ENCODE measurements around the gene SLC15A4.

SLC15A4 gene

DNA sequence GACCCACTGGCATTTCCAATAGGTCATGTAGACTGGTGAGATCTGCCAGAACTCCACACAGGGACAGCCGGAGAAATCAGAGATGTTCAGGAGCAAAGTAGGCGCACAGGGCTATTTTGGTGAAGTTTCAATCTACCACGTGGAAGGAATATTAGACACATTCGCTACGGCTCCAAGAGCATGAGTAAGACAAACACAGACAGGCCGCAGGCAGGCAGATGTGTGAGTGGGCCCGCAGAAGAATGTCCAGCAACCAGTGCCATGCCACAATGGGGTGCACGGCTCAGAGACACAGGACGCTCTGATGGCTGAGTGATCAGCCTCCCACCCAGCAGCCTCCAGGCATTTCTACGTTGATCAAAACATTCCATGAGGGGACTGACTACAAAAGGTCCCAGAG lies 10.4 kb downstream of the SLC15A4 start:
- Histone ChIP-seq H3K27ac (no peak overlapping the region), H3K4me3 (IDR thresholded peaks at IDR 0.05; ENCODE audit: insufficient read depth, low read depth, low read length) (no peak overlapping the region), H3K27me3 (ENCODE audit: insufficient read depth, low read depth) (no peaks in the 10 kb centered on the region), H2AFZ (ENCODE audit: low read depth) (no peak overlapping the region), H3K9ac (no peak overlapping the region), H3K79me2 (ENCODE audit: insufficient read depth, low read depth) (peaks cover 60% of the 10 kb centered on the region; the same call in 1 of the 2 replicates), H3K4me1 (ENCODE audit: low read depth, poor library complexity, severe bottlenecking) (peaks cover 29% of the 10 kb centered on the region), H3K4me2 (no peak overlapping the region), H4K20me1 (ENCODE audit: insufficient read depth) (no peaks in the 10 kb centered on the region), H3K36me3 (ENCODE audit: insufficient read depth) (no peaks in the 10 kb centered on the region)
- TF ChIP-seq, protein P1, sequence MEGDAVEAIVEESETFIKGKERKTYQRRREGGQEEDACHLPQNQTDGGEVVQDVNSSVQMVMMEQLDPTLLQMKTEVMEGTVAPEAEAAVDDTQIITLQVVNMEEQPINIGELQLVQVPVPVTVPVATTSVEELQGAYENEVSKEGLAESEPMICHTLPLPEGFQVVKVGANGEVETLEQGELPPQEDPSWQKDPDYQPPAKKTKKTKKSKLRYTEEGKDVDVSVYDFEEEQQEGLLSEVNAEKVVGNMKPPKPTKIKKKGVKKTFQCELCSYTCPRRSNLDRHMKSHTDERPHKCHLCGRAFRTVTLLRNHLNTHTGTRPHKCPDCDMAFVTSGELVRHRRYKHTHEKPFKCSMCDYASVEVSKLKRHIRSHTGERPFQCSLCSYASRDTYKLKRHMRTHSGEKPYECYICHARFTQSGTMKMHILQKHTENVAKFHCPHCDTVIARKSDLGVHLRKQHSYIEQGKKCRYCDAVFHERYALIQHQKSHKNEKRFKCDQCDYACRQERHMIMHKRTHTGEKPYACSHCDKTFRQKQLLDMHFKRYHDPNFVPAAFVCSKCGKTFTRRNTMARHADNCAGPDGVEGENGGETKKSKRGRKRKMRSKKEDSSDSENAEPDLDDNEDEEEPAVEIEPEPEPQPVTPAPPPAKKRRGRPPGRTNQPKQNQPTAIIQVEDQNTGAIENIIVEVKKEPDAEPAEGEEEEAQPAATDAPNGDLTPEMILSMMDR (conservative IDR thresholded peaks at IDR 0.05; ENCODE audit: low read depth, low read length) = no peak

DNA sequence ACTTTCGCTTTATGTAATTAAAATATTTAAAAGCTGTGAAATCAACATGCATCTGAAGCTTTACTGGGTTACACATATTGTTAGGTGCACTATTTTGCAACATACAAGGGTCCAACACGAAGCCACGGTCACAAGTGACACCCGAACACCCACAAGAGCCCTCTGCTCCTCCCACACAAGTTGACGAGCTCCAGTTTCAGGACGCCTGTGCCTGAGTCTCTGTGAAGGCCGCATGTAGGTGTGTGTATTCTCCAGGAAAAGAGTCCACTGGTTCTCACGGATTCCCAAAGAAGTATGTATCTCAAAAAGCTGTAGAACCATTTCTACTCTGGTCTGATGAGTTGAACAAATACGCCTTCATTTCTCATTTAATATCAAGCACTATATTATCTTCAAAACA lies 12.0 kb downstream of the SLC15A4 start:
- Histone ChIP-seq H3K9ac (no peak overlapping the region; the same call in 1 of the 2 replicates), H3K27me3 (ENCODE audit: insufficient read depth, low read depth) (no peaks in the 10 kb centered on the region), H2AFZ (ENCODE audit: low read depth) (no peak overlapping the region), H3K4me3 (IDR thresholded peaks at IDR 0.05; ENCODE audit: insufficient read depth, low read depth, low read length) (no peak overlapping the region), H3K4me1 (ENCODE audit: low read depth, poor library complexity, severe bottlenecking) (peaks cover 29% of the 10 kb centered on the region), H4K20me1 (ENCODE audit: insufficient read depth) (no peaks in the 10 kb centered on the region), H3K79me2 (ENCODE audit: insufficient read depth, low read depth) (peaks cover 46% of the 10 kb centered on the region; the same call in 1 of the 2 replicates), H3K36me3 (ENCODE audit: insufficient read depth) (no peaks in the 10 kb centered on the region), H3K4me2 (peak overlapping the region; percentile 95), H3K27ac (peak overlapping the region; percentile 92; the same call in 1 of the 2 replicates)
- TF ChIP-seq, protein P1 (conservative IDR thresholded peaks at IDR 0.05; ENCODE audit: low read depth, low read length) = no peak

DNA sequence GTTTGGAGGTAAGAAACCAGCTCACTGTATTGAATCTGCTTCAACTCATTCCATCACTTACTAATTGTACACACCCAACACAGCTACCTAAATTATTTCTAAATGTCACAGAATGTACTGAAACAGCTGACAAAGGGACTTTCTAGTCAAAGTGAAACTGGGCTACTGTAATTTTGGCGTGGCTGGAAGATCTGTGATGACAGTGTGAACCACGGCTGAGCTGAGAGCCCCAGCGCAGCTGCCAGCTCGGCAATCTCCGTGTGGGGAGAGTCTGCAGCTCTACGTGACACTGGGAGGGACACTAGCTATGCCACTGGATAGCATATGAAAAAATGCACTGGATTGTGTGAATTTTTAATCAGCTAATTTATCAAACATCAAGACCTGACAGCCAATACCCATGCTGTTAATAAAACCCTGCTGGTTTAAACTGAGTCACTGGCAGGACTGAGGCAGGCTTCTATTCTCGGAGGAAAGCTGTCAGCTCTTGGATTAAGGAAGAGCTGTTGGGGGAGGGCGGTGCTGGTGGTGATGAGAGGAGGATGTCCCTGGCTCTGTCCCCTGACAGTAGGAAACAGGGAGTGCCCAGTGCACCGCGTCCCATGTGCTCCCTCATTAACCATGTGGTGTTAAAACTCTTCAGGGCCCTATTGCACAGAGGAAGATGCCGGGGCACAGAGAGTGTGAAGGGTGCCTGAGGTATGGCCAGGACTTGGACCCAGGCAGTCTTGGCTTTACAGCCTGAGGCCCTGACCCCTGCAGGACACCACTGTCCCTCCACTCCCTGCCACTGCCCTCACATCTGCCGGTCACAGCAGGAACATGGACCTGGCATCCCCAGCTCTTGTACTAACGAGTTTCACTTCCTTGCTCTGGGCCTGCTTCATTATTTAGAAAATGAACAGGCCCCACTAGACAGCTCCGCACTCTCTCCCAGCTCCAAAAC lies 13.3 kb downstream of the SLC15A4 start:
- peak overlapping the region; percentile 22; the same call in 1 of the 2 replicates for H2AFZ ChIP-seq (ENCODE audit: low read depth)
- H3K4me3 ChIP-seq (IDR thresholded peaks at IDR 0.05; ENCODE audit: insufficient read depth, low read depth, low read length) = no peak overlapping the region
- peak overlapping the region; percentile 92 for H3K27ac ChIP-seq
- H3K9ac ChIP-seq = peak overlapping the region; percentile 66
- no peaks in the 10 kb centered on the region for H4K20me1 ChIP-seq (ENCODE audit: insufficient read depth)
- TF ChIP-seq, protein P1 (conservative IDR thresholded peaks at IDR 0.05; ENCODE audit: low read depth, low read length) = no peak
- peaks cover 29% of the 10 kb centered on the region for H3K4me1 ChIP-seq (ENCODE audit: low read depth, poor library complexity, severe bottlenecking)
- H3K36me3 ChIP-seq (ENCODE audit: insufficient read depth) = no peaks in the 10 kb centered on the region
- H3K27me3 ChIP-seq (ENCODE audit: insufficient read depth, low read depth) = no peaks in the 10 kb centered on the region
- peaks cover 32% of the 10 kb centered on the region; the same call in 1 of the 2 replicates for H3K79me2 ChIP-seq (ENCODE audit: insufficient read depth, low read depth)
- H3K4me2 ChIP-seq = peak overlapping the region; percentile 95

DNA sequence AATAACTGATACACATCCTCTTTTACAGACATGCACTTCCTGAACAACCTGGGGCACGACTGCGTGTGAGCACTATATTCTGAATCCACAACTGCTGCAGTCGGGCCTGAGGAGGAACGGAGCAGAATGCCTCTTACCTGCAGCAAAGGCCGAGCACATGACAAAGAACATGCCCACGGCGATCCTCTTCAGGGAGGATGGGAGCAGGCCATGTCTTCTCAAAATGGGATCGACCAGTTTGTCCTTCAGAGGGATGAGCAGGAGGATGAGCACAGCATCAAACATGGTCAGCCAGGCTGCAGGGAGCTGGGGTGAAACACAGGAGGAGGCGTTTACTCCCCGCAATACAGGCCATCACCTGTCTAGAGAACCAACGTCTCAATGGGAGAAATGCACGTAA lies 15.1 kb downstream of the SLC15A4 start:
- no peaks in the 10 kb centered on the region for H3K36me3 ChIP-seq (ENCODE audit: insufficient read depth)
- no peak overlapping the region for H3K4me3 ChIP-seq (IDR thresholded peaks at IDR 0.05; ENCODE audit: insufficient read depth, low read depth, low read length)
- H2AFZ ChIP-seq (ENCODE audit: low read depth) = no peak overlapping the region
- peaks cover 25% of the 10 kb centered on the region; the same call in 1 of the 2 replicates for H3K79me2 ChIP-seq (ENCODE audit: insufficient read depth, low read depth)
- H3K27me3 ChIP-seq (ENCODE audit: insufficient read depth, low read depth) = no peaks in the 10 kb centered on the region
- peaks cover 29% of the 10 kb centered on the region for H3K4me1 ChIP-seq (ENCODE audit: low read depth, poor library complexity, severe bottlenecking)
- no peaks in the 10 kb centered on the region for H4K20me1 ChIP-seq (ENCODE audit: insufficient read depth)
- no peak overlapping the region for H3K9ac ChIP-seq
- H3K4me2 ChIP-seq = no peak overlapping the region
- TF ChIP-seq, protein P1 (conservative IDR thresholded peaks at IDR 0.05; ENCODE audit: low read depth, low read length) = no peak
- H3K27ac ChIP-seq = no peak overlapping the region
